GM19468 (cell line): ENCODE data around the gene PELI3.
"Not testable (repeated sequence)": the region's sequence is repeated elsewhere in the genome, so short reads cannot be mapped to it uniquely, and the experiment has no call there.

Experiments used
- ATAC-seq: cut with Tn5 transposase; IDR thresholded peaks from one replicate; pipeline ENCODE4 v1.9.1; 2021; ENCODE audit warnings: mild to moderate bottlenecking, moderate library complexity, moderate number of reproducible peaks; ENCODE audit not compliant: unreplicated experiment; ENCODE audit errors: extremely low read depth

Gene PELI3

DNA sequence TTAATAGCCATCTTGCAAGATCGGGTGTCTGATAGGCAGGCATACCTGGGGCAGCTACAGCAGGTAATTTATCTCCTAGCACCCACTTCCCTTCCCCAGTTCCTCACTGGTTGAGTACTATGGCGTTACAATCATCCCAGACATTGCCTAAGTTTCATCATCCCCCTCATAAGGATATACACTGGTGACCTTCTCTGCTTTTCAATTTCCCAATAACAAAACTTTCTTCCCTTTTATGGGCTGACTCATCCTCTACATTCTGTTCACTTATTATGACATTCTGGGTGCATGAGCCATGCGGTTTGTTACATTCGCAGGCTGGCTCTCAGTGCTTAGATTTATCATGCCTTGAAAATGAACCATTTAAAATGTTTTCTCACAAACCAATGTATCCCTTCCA, 23.1 kb upstream of the PELI3 start:
- no peak for ATAC-seq

DNA sequence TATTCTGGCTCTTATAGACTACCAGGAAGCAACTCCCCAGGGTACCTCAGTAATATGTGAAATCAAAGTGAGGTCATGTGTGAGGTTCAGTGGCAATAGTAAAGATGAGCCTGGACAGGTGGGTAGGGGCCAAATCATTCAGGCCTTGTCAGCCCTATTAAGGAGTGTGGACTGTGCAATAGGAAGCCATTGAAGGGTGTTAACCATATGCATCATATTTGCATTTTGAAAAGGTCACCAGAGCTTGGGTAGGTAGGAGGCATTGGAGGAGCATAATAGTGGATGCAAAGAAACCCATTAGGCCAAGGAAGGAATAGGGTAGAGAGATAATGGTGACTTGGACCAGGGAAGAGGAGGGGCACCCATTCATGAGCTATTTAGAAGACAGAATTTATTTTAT, 19.7 kb upstream of the PELI3 start:
- no peak for ATAC-seq

DNA sequence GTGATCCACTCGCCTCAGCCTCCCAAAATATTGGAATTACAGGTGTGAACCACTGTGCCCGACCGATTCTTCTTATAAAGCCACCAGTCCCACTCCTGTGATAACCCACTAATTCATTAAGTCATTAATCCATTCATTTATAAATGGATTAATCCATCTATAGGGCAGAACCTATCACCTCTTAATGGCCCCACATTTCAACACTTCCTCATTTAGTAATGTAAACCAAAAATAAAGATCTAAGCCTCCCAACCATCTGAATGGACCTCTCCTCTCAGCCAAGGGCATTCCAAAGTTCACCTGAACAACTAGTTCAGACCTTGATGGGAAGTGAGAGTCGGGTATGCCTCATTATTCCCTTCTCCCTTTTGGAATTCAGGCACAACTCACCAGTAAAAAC, 18.2 kb upstream of the PELI3 start:
- no peak for ATAC-seq

DNA sequence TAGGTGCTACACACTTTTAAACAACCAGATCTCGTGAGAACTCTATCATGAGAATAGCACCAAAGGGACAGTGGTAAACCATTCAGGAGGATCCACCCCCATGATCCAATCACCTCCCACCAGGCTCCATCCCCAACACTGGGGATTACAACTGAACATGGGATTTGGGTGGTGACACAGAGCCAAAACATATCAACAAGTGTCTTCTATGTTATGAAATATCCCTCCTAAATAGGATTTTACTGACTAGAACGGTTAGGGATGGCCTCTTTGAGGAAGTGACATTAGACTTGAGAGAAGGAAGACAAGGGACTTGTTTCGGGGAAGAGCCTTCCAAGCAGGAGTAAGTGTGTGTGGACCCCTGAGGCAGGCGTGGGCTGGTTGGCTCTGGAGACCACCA, 16.1 kb upstream of the PELI3 start:
- no peak for ATAC-seq

DNA sequence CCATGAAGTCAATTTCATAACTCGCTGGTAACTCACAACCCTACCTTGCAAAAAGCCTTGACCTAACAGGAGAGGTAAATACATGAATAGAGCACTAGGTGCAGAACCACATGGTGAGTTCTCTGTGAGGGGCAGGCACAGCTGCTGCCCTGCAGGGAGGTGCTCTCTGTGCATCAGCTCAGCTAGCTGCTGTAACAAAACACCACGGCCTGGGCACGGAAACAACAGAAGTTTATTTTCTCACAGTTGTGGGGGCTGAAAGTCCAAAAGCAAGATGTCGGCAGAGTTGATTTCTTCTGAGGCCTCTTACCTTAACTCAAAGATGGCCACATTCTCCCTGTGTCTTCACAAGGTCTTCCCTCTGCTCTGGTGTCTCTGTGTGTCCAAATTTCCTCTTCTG, 15.0 kb upstream of the PELI3 start:
- no peak for ATAC-seq

DNA sequence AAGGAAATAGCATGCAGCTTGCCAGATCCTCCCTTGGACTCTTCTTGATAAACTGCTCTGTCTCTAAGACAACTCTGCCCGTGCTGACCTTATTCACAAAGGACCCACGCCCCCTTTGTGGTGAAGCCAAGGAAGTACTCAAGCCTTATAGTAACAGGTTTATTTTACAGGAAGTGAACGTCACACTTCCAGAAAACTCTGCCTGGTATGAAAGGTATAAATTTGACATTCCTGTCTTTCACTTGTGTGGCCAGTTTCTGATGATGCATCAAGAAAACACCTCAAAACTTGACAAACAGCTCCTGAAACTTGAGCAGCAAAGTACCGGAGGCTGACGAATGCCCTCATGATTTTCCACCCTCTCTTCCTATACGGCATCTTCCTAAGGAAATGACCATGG, 12.5 kb upstream of the PELI3 start:
- ATAC-seq: no peak

DNA sequence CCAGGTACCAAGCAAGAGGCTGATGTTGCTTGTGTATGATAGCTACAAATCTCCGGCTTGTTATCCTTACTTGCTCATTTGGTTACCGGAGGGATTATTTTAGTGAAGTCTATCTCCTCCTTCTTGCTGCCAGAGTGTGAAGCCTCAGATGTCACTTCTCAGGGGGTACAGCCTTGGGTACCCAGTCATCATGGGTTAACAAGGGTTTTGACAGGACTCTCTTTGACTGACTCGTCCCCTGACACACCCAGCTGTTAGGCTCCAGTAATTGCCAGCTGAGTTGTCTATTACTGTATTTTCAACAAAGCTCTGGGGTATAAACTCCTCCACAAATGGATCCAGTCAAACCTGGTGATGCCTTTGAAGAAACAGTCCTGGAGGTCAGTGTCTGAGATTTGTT, 11.9 kb upstream of the PELI3 start:
- no peak for ATAC-seq

DNA sequence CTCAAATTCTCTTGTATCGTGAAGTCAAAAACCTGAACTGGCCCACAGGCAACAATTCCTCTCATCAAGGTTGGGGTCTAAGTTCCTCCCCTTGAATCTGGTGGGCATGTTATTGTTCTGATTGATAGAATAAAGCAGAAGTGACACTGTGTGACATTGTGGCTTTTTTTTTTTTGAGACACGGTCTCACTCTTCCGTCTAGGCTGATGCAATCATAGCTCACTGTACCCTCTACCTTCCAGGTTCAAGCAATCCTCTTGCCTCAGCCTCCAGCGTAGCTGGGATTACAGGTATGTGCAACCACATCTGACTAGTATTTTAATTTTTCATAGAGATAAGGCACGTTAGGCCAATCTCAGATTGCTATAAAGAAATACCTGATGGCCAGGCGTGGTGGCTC, 8.9 kb upstream of the PELI3 start:
- ATAC-seq: no peak

DNA sequence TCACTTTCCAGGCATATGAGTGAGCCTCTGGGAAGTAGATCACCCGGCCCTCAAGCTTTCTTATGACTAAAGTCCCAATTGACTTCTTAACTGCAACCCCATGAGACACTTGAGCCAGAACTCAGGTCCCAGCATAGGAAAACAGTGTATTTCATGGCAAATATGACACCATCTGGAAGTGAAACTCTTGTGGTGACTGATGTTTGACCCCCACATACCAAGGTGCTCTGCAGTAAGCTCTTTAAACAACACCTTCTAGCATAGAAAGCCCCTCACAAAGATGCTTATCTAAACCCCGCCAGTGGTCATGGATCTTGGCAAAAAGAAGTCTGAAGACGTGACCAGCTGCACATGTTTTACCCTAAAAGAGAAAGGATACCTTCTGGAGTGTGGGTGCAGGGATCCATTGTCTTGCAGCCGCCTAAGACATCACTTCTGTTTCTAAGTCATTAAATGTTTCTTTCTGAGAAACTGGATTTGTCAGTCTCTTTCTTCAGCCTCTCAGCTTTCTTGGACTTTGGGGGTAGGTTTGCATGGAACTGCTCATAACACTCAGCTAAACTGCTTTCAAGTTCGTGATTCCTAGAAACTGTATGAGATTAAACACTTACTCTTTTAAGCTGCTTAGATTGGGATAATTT, 7.4 kb upstream of the PELI3 start:
- ATAC-seq: no peak

DNA sequence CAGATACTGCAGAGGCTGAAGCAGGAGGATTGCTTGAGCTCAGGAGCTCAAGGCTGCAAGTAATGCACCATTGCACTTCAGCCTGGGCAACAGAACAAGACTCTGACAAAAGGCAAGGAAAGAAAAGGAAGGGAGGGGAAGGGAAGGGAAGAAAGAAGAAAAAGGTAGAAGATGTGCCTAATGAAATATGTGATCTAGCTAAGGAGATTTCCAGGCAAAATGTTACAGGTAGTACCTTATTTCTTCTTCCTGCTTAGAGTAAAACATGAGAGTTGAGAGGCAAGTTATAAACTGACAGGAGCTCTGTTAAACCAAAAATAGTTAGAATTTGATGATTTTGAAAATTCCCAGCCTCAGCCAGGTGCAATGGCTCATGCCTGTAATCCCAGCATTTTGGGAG, 4.7 kb upstream of the PELI3 start:
- no peak for ATAC-seq

DNA sequence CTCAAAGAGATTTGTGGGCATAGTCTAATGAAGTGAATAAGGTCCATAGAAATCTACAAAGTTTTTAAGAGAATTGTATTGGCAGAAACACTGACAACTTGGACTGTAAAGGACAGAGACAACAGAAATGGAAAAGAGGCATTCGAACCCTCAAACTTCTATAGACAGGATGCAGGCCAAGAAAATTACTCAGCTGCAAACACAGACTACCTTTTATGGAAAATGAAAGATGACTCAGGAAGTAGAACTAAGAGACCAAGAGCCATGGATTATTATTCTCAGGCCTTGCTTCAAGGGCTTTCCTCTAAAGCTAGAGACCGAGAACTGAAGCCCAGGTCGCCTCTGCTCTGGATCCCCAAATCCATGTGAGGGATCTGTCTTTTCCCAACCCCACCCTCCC, 3.8 kb upstream of the PELI3 start:
- ATAC-seq: no peak

DNA sequence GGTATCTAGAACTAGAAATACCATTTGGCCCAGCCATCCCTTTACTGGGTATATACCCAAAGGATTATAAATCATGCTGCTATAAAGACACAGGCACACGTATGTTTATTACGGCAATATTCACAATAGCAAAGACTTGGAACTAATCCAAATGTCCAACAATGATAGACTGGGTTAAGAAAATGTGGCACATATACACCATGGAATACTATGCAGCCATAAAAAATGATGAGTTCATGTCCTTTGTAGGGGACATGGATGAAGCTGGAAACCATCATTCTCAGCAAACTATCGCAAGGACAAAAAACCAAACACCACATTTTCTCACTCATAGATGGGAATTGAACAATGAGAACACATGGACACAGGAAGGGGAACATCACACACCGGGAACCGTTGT, 2.6 kb upstream of the PELI3 start:
- not testable (repeated sequence) for ATAC-seq

DNA sequence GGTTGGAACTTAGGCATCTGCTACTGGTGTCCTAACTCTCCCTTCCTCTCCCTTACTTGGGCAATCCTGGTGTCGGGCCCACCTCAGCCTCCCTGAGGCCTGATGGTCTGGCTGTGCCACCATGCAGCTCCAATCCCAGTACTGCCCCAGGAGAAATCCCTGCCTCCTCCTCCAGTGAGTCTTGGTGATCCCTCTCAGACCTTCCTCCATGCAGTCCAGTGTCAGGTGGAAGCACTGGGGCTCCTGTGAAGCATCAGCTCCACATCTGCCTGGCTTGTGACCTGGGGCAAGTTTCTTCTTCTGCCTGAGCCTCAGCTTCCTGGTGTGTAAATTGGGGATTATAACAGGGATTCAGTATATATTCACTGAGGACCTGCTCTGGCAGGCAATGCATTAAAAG, 1.8 kb upstream of the PELI3 start:
- ATAC-seq: no peak

DNA sequence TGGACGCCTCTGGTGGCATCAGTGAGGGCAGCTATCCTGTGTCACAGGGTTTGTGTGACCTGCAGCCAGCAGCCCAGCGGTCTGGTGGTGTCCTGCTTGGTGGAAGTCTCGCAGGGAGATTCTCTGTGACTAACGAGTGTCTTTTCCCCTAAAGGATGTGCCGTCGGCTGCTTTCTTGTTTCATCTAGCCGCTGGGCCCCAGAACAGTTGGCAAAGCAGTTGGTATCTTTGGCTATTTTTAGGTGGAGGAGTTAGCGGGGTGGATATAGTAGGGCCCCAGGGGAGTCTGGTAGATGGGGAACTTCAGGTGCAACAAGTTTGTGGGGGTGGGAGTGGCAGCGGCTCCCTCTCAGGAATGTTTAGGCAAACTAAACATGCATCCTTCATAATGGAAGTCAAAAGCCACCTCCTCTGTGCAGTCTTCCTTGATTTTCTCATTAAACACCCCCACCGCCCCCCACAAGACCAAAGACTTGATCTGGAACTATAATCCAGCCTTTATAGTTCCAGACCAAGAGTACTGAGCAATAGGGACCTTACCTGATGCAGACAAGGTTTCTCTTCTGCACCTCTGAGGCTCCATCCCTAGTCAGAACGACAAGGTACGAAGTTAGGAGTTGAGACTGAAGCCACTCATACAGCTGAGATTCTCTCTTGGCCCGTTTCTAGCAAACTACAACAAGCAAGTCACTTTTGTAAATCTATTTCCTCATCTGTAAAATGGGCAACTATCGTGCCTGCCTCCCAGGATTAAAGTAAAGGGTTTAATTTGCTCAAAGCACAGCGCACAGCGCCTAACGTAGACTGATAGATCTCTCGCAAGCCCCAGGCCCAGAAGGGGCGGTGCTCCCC, 1.1 kb upstream of the PELI3 start:
- no peak for ATAC-seq

DNA sequence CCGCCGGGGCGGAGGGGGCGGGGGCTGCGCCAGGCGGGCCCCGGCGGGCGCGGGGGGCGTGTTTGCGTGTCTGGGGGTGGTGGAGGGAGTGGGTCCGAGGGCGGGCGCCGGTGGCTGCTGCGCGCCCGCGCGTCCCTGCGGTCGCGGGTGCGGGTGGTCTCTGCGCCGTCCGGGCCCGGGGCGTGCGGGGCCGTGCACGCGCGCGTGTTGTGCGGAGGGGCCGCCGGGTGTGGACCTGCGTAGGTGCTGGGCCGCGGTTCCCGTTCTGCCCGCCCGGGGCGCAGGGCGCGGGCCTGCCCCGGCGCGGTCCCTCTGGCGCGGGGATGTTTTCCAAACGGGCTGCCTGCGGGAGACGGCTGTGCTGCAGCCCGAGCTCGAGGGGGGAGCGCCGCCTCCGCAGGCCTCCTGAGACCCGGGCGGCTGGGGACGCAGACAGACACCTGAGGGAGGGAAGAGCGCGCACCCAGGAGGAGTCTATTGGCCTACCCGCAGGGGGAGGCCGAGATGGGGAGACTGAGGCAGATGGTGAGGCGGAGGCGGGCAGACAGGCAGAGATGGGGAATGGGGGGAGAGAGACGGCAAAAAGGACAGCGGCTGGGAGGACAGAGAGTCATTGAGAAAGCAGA, 442 bp downstream of the PELI3 start:
- ATAC-seq: no peak

DNA sequence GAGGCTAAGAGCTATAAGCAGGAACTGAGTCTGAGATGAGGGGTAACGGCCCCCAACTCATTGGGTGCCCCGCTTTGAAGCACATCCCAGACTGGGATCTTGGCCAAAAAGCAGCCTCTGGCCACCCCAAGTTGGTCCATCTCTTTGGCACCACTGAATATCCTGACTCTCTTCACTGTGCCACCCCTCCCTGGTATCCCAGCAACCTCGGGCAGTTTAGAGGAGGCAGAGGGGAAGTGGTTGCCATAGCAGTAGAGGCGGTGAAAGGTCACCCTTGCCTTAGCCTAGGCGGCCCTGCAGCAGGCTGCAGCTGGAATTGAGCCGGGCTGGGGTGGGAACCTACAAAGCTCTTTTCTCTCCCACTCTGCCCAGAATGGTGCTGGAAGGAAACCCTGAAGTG, 1.1 kb downstream of the PELI3 start:
- ATAC-seq: no peak

DNA sequence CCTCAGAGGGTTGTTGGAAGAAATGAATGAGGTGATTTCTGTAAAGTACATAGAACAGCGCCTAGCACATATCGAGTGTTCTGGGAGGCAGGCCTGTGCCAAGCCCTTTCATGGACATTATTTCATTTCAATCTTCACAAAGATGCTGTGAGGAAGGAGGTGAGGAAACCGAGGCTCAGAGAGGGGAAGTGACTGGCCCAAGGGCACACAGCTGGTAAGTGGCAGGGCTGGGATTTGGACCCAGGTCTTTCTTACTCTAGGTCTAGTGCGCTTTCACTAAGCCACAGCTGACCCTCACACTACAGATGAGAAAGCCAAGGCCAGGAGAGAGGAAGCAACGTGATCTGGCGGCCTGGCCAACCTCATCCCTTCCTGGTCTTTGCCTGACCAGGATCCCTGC, 2.0 kb downstream of the PELI3 start:
- ATAC-seq: no peak

DNA sequence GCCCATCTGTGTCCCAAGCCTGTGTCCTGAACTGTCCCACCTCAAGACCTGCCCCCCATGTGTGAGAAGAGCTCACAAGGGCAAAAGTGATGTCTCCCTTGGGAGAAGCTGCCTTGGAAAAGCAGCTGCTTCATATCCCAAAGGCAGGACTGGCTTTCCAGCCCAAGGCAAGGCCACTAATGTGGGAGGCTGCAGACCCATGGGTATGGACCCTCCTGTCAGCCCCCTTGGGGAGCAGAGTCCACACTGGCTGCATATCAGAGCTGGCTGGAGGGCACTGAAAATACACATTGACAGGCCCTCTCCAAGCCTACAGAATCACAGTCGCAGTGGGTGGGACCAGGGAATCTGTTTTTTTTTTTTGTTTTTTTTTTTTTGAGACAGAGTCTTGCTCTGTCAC, 2.7 kb downstream of the PELI3 start:
- ATAC-seq: no peak

DNA sequence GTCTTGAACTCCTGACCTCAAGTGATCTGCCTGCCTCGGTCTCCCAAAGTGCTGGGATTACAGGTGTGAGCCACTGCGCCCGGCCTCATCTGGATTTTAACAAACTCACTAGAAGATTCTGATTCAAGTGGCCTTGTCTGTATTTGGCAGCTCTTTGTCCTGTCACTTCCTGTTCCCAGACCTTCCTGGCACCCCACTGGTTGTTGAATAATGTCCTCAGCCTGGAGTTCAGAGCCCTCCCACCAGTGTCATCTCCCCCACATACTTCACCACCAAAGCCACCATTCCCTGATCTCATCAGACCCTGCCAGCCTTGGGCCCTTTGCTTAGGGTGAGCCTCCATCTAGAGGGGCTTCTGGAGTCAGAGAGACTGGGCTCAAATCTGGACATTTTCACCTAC, 3.3 kb downstream of the PELI3 start:
- ATAC-seq: no peak

DNA sequence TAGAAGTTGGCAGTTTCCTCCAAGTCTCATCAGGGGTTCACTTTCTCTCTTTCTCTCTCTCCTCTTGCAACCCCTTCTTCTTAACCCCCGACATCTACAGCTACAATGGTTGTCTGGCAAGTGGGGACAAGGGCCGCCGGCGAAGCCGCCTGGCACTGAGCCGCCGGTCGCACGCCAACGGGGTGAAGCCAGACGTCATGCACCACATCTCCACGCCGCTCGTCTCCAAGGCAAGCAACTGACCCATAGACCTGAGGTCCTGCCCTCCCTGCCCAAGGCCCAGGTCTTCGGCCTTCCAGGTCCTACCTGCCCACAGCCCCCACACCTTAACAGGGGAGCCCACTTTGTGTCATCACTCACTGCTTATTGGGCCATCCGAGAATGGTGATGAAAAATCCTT, 4.4 kb downstream of the PELI3 start:
- no peak for ATAC-seq

DNA sequence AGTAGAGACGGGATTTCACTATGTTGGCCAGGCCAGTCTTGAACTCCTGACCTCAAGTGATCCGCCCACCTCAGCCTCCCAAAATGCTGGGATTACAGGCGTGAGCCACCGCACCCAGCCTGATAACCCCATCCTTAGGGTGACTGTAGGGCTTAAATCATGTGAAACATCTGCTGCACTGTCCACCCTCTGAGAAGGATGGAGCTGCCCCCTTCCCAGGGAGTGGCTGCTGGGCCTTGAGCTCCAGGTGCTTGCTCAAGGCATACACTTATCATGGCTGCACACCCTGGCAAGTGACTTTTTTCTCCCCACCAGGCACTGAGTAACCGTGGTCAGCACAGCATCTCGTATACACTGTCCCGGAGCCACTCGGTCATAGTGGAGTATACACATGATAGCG, 5.3 kb downstream of the PELI3 start:
- no peak for ATAC-seq

DNA sequence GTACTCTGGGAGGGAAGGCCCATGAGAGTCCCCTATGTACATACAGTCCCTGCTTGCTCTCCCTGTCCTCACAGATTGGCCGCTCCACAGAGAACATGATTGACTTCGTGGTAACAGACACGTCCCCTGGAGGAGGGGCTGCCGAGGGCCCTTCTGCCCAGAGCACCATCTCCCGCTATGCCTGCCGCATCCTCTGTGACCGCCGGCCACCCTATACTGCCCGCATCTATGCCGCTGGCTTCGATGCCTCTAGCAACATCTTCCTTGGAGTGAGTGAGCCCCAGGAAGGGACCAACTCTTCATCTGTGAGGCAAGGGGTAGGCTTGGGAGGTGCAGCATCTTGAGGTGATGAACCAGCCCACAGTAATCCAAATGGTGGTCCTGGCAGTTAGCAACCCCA, 6.5 kb downstream of the PELI3 start:
- ATAC-seq: no peak
